ENCODE measurements around the gene SCGB2A2.

The SCGB2A2 gene

DNA sequence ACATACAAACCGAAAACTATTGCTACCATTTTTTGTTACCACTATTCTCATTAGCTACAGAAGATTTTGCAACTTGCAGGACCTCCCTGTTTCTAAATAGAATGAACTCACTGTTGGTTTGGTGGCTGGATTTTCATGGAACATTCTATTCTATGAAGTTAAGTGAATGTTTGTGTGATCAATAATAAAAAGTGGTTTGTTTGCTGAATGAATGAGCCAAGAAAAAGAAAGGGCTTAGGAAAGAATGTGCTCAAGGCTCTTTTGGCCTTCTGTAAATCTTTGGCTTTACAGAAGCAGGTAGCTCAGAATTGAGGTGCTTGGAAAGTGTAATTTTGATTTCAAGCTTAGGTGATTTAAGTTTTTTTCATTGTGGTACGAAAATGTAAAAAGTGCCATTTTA lies 33.8 kb upstream of the SCGB2A2 start:
- TF ChIP-seq TAF1 (IDR thresholded peaks at IDR 0.05; ENCODE audit: borderline replicate concordance, insufficient read depth, low read length) (no peak), FOXP2 (optimal IDR thresholded peaks at IDR 0.05; ENCODE audit: borderline replicate concordance, extremely low read depth, extremely low read length, insufficient read depth) (no peak), POLR2AphosphoS5 (IDR thresholded peaks at IDR 0.05; ENCODE audit: low read depth, low read length) (no peak), SIN3A (IDR thresholded peaks at IDR 0.05; ENCODE audit: borderline replicate concordance, insufficient read depth, low read length) (no peak)
- TF ChIP-seq, protein P1, sequence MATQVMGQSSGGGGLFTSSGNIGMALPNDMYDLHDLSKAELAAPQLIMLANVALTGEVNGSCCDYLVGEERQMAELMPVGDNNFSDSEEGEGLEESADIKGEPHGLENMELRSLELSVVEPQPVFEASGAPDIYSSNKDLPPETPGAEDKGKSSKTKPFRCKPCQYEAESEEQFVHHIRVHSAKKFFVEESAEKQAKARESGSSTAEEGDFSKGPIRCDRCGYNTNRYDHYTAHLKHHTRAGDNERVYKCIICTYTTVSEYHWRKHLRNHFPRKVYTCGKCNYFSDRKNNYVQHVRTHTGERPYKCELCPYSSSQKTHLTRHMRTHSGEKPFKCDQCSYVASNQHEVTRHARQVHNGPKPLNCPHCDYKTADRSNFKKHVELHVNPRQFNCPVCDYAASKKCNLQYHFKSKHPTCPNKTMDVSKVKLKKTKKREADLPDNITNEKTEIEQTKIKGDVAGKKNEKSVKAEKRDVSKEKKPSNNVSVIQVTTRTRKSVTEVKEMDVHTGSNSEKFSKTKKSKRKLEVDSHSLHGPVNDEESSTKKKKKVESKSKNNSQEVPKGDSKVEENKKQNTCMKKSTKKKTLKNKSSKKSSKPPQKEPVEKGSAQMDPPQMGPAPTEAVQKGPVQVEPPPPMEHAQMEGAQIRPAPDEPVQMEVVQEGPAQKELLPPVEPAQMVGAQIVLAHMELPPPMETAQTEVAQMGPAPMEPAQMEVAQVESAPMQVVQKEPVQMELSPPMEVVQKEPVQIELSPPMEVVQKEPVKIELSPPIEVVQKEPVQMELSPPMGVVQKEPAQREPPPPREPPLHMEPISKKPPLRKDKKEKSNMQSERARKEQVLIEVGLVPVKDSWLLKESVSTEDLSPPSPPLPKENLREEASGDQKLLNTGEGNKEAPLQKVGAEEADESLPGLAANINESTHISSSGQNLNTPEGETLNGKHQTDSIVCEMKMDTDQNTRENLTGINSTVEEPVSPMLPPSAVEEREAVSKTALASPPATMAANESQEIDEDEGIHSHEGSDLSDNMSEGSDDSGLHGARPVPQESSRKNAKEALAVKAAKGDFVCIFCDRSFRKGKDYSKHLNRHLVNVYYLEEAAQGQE (IDR thresholded peaks at IDR 0.05; ENCODE audit: insufficient read depth in 1 of 2, low read depth in 2 of 2, low read length in 2 of 2) = no peak

DNA sequence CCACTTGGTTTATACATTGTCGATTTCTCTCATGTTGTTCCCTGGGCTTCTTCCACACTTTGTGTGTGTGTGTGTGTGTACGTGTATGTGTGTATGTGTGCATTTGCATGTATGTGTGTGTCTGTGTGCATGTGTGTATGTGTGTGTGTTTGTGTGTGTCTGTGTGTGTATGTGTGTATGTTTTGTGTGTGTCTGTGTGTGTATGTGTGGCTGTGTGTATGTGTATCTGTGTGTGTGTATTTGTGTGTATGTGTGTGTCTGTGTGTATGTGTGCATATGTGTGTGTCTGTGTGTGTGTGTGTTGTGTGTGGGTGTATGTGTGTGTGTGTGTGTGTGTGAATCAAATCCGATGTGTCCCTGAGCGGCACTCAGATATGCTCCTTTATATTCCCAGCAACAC lies 32.5 kb upstream of the SCGB2A2 start:
- TF ChIP-seq FOXP2 (optimal IDR thresholded peaks at IDR 0.05; ENCODE audit: borderline replicate concordance, extremely low read depth, extremely low read length, insufficient read depth) = no peak

DNA sequence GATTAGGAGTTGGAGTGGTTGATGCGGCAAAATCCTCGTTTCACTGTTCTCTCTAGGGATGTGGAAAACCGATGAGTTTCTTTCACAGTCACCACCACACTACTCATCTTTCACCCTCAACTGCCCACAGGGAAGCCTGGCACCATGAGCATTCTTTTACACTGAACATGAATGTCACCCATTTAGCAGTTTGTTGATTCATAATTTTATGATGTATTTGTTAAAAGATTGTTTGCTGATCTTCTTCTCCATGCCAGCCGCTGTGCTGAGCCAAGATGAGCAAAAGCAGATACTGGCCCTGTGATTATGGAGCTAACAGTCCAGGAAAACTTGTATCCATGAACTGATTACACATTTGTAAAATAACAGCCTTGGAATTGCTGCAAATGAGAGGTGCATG lies 31.8 kb upstream of the SCGB2A2 start:
- TF ChIP-seq, protein P1 (IDR thresholded peaks at IDR 0.05; ENCODE audit: insufficient read depth in 1 of 2, low read depth in 2 of 2, low read length in 2 of 2) = no peak
- no peak for TF ChIP-seq TAF1 (IDR thresholded peaks at IDR 0.05; ENCODE audit: borderline replicate concordance, insufficient read depth, low read length)
- no peak for TF ChIP-seq POLR2AphosphoS5 (IDR thresholded peaks at IDR 0.05; ENCODE audit: low read depth, low read length)
- no peak for TF ChIP-seq SIN3A (IDR thresholded peaks at IDR 0.05; ENCODE audit: borderline replicate concordance, insufficient read depth, low read length)
- TF ChIP-seq FOXP2 (optimal IDR thresholded peaks at IDR 0.05; ENCODE audit: borderline replicate concordance, extremely low read depth, extremely low read length, insufficient read depth) = no peak

GRCh38 chr11:62241095-62241494 lies 28.9 kb upstream of the SCGB2A2 start:
- TF ChIP-seq TAF1 (IDR thresholded peaks at IDR 0.05; ENCODE audit: borderline replicate concordance, insufficient read depth, low read length) (no peak), POLR2AphosphoS5 (IDR thresholded peaks at IDR 0.05; ENCODE audit: low read depth, low read length) (no peak), SIN3A (IDR thresholded peaks at IDR 0.05; ENCODE audit: borderline replicate concordance, insufficient read depth, low read length) (no peak), FOXP2 (optimal IDR thresholded peaks at IDR 0.05; ENCODE audit: borderline replicate concordance, extremely low read depth, extremely low read length, insufficient read depth) (no peak)
- TF ChIP-seq, protein P1 (IDR thresholded peaks at IDR 0.05; ENCODE audit: insufficient read depth in 1 of 2, low read depth in 2 of 2, low read length in 2 of 2) = no peak

GRCh38 chr11:62242021-62242420 lies 27.9 kb upstream of the SCGB2A2 start, which contains the start of gene SCGB1D2:
TSS of gene SCGB1D2 (plus strand) at chr11:62242239. CDS start at chr11:62242308, 69 bp downstream.
- no peak for TF ChIP-seq TAF1 (IDR thresholded peaks at IDR 0.05; ENCODE audit: borderline replicate concordance, insufficient read depth, low read length)
- TF ChIP-seq, protein P1 (IDR thresholded peaks at IDR 0.05; ENCODE audit: insufficient read depth in 1 of 2, low read depth in 2 of 2, low read length in 2 of 2) = no peak
